A549 treated with DMSO at 1 μM for 4 hours (cell line): ENCODE results near the gene GRB7. TPM values are rescaled to one million over a fixed set of nuclear protein-coding genes. Genes with fewer than 3 reads are reported as not detected.

Source experiments
- total RNA-seq: library from RNA; stranded (reverse); fragments of 200-300 nt; extraction: Qiagen RNA extraction; gene quantifications from 5 replicates; pipeline ENCODE4 v1.2.3, GENCODE V29; 2022; ENCODE audit warnings: low read depth

The GRB7 gene
- 4.2 to 7.1 TPM (median 6.5 TPM) in 5 replicates for total RNA-seq

GRCh38 chr17:39737760-39738567 lies at the start of gene GRB7:
Gene GRB7, plus strand, starts transcription at chr17:39737938. Its CDS starts 4,364 bp downstream, at chr17:39742302.

GRCh38 chr17:39699818-39700147 lies 38.0 kb upstream of the GRB7 start, which contains the start of gene ERBB2:
Gene ERBB2, plus strand, starts transcription at chr17:39700064. Its CDS starts 175 bp downstream, at chr17:39700239.

GRCh38 chr17:39730095-39730921 lies 7.4 kb upstream of the GRB7 start, which contains the start of gene MIEN1:
Gene MIEN1, minus strand, starts transcription at chr17:39730532. Its CDS starts 37 bp downstream, at chr17:39730495.

Other genes with a start within 250 kb of the GRB7 start
- not detected in 5 replicates for gene NEUROD2, start 130.0 kb upstream of the GRB7 start, total RNA-seq
- 0.18 TPM in 1 of 5 replicates, not detected in the others for gene PPP1R1B, start 111.0 kb upstream of the GRB7 start, total RNA-seq
- 49.8 to 64.8 TPM (median 57.2 TPM) in 5 replicates for gene STARD3, start 100.8 kb upstream of the GRB7 start, total RNA-seq
- 0.77 to 1.8 TPM (median 1.0 TPM) in 5 replicates for gene TCAP, start 72.6 kb upstream of the GRB7 start, total RNA-seq
- gene PNMT, start 69.5 kb upstream of the GRB7 start, total RNA-seq = 0.13 TPM in 1 of 5 replicates, not detected in the others
- gene PGAP3, start 49.9 kb upstream of the GRB7 start, total RNA-seq = 7.3 to 8.5 TPM (median 7.8 TPM) in 5 replicates
- 30.4 to 39.9 TPM (median 32.8 TPM) in 5 replicates for gene ERBB2, start 37.9 kb upstream of the GRB7 start, total RNA-seq
- 90.3 to 101 TPM (median 92.4 TPM) in 5 replicates for gene MIEN1, start 7.4 kb upstream of the GRB7 start, total RNA-seq
- gene IKZF3, start 126.4 kb downstream of the GRB7 start, total RNA-seq = not detected in 5 replicates
- not detected in 5 replicates for gene ZPBP2, start 130.3 kb downstream of the GRB7 start, total RNA-seq
- 1.7 to 3.1 TPM (median 2.5 TPM) in 5 replicates for gene GSDMB, start 180.7 kb downstream of the GRB7 start, total RNA-seq
- 36.2 to 49.3 TPM (median 43.7 TPM) in 5 replicates for gene ORMDL3, start 189.7 kb downstream of the GRB7 start, total RNA-seq
- gene LRRC3C, start 189.8 kb downstream of the GRB7 start, total RNA-seq = not detected in 5 replicates
- not detected in 5 replicates for gene GSDMA, start 225.1 kb downstream of the GRB7 start, total RNA-seq
- 164 to 182 TPM (median 175 TPM) in 5 replicates for gene PSMD3, start 242.9 kb downstream of the GRB7 start, total RNA-seq